Fibroblast of skin of left biceps (primary cell): ENCODE data around the gene ANO2.

Source experiments
- DNase-seq, 2 experiments: peaks; one replicate each; pipeline ENCODE4 v3.0.0-alpha.2; 2013; ENCODE audit warnings: low read depth in 2 of 2

The ANO2 gene

GRCh38 chr12:5964913-5965900, 20.1 kb upstream of the ANO2 start:
- no peak for DNase-seq

DNA sequence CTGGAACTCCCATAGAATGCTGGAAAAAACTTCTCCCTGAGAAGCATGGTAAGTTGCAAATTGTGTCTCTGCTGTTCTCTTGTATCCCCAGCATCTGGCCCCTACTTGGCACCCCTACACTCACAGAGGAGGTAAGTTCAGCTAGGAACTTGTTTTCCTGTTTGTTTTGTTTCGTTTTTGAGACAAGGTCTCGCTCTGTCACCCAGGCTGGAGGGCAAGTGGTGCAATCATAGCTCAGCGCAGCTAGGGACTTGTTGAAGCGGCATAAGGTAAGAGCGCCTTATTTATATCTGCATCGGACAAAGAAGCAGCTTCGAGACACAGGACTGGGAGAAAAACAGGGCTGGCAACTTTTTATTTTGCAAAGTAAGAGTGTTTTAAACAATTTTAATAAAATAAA, 18.5 kb upstream of the ANO2 start:
- DNase-seq, result no peak

- no peak for DNase-seq
These were observed 15.7 kb upstream of the ANO2 start for GRCh38 chr12:5960783-5961182.

GRCh38 chr12:5956987-5957386, 11.9 kb upstream of the ANO2 start:
- DNase-seq, result no peak

DNA sequence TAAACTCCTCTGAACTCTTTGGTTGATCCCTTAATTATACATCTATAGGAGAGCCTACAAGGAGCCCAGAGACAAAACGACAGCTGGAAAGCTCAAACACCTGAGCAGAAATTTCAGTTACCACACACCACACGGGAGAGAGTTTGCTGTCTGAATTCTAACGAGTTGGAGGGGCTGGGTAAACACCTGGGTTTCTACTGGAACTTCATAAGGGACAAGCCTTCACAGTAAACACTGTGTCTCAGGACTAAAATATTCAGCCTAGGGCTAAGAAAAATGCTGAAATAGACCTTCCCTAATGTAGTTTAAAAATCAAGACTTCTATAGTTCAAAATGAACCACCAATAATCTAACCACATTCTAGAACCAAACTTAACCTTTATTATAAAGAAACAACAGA, 9.6 kb upstream of the ANO2 start:
- no peak for DNase-seq

DNA sequence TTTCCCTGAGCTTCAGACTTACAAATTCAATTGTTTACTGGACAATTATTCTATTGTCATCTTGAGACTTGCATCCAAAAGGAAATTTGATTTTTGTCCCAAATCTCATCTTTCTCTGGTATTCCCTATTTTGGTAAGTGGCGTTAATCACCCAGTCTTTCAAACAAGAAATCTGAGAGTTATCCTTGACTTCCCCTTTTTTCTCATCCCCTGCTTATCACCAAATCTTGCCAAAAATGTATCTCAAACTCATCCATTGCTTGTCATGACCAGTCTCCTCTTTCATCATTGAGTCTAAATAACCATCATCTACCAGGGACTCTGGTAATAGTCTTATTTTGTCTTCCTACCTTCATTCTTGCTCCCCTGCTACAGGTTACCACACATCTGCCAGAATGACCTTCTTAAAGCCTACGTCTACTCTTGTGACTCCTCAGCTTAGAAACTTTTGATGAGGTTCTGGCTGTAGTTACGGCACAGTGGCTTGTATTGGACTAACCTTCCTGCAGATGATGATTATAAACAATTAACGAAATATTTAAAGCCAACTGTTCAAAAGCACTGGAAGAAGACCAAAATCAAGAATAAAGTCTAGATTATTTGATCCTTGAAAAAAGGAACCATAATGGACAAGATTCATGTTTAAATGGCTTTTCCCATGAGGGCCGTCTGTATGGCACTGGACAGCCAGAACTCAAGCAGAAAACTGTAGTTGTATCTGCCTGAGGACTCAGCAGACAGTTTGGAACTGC, 9.0 kb upstream of the ANO2 start:
- no peak for DNase-seq

DNA sequence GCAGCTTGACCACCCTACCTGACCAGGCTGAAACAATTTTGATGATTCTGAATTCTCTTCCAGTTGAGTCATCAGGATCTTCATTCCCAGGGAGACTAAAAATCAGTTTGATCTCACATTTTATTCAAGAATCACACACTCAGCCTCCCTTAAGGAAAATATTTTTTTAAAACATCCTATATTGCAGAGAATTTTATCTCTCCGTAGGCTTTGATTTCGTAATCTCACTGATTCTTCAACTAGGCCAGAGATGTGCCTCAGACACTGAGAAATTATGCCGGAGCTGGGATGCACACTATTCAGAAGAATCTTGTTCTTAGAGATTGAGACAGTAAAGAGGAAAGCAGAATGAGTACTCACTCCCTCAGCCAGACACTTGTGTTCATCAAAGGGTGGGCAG, 7.0 kb upstream of the ANO2 start:
- no peak for DNase-seq

GRCh38 chr12:5948696-5949095, 3.6 kb upstream of the ANO2 start:
- DNase-seq, result no peak

- no peak for DNase-seq
These were observed 1.9 kb upstream of the ANO2 start for GRCh38 chr12:5947006-5947405.

GRCh38 chr12:5946388-5946787, 1.3 kb upstream of the ANO2 start:
- no peak for DNase-seq

DNA sequence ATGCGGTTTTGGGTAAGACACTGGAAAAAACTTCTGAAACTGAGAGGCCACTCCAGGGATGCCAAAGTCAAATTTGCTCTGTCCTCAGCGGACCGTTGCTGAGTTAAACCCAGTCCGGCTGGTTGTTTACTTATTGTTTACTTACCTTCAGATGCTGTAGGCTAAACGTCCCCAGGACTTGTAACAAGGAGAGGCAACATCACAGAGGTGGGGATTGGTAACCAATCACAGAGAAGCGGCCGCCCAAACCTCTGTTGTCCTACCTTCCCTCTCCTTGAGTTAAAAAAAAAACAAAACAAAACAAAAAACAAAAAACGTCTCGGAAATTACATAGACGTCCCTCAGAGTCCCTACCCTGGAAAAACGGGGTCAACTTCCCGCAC, 380 bp downstream of the ANO2 start:
- no peak for DNase-seq

GRCh38 chr12:5944053-5944452, 1.0 kb downstream of the ANO2 start:
- no peak for DNase-seq

- DNase-seq, result no peak
These were observed 3.2 kb downstream of the ANO2 start for GRCh38 chr12:5941907-5942306.

DNA sequence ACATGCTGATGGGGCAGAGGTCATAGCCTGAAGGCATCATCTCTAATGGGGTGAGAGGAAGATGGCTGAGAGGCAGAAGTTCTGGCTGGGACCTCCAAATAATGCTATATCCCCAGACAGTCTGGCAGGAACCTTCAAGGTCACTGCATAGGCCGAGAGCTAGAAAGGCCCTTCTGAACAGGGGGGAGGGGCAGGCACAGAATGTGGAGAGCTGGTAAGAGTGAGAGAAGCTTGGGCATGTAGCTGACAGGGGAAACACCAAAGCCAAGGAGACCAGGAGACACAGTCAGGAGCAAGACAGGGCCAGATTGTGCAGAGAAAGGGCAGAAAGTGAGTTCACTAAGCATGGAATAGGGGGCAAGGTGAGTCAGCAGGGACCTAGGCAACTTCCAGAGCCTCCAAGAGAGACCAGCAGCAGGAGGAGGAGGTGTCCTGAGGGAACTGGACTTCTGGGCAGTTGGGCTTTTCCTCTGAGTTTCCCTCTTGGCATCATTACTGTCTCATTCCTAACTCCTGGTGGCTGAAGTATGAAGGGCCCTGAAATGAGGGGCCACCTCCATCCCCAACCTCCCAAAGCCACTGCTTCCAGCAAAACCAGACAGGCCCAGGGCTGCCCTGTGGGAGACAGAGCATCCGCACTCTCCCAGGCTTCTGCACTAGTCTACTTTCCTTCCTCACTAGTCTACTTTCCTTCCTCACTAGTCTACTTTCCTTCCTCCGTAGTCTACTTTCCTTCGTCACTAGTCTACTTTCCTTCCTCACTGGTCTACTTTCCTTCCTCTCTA, 17.1 kb downstream of the ANO2 start:
- no peak for DNase-seq

- DNase-seq, result no peak
These were observed 19.4 kb downstream of the ANO2 start for GRCh38 chr12:5925646-5926045.

GRCh38 chr12:5924342-5924741, 20.7 kb downstream of the ANO2 start:
- no peak for DNase-seq

GRCh38 chr12:5923751-5924150, 21.3 kb downstream of the ANO2 start:
- DNase-seq, result no peak

GRCh38 chr12:5923043-5923605, 21.9 kb downstream of the ANO2 start:
- DNase-seq, result no peak

GRCh38 chr12:5921966-5922899, 22.8 kb downstream of the ANO2 start:
- DNase-seq, result no peak

DNA sequence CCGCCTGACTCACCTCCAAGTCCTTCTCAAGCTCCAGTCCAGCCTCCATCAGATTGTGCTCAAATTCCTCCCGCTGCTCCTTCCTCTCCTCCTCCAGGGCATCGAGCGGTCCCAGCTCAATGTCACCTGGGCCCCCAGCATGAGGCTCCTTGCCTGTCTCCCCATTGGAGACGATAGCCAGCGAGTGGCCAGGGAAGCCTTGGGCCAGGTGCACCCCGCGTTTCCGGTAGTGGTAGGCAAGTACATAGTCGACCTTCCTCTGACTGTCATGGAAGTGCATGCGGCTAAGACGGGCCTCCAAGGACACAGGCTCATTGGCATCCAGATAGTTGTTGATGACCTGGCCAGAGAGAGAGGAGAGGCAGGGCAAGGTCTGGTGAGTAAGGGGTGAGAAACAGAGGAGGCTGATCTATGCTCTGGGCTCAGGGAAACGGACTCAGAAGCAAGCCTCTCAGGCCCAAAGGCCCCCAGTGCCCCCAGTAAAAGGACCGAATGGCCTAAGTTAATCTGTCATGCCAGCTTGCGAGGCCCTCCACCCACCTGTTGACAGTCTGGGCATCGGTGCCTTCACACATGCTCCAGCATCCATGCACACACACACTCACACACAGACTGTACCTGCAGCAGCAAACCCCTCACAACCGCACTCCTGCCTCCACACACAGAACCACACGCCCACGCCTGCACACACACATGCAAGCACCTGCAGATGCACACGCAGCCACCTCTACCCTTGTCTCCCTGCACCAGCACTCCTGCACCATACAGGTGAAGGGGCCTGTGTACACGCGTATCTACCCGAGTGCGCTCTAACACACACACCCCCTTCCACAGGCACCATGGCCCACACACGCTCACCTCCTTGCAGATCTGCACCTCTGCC, 23.8 kb downstream of the ANO2 start:
- DNase-seq, result no peak
